Skin epidermis (tissue), 12 donors: ENCODE data around the gene FOXM1.

Experiments
- H3K27ac ChIP-seq, 21 experiments: fragments of 200-600 bp; sonication (generic) in 11 of 21; one replicate each; pipeline ENCODE4 v1.5.0; 2020; ENCODE audit warnings: mild to moderate bottlenecking in 3 of 21, inconsistent platforms in 2 of 21, moderate library complexity in 2 of 21
- H3K4me3 ChIP-seq, 7 experiments: fragments of 200-600 bp; sonication (generic) in 2 of 7; one replicate each; pipeline ENCODE4 v1.5.0; 2020; ENCODE audit warnings: inconsistent platforms in 2 of 7, mild to moderate bottlenecking in 2 of 7, moderate library complexity in 1 of 7

FOXM1 gene

GRCh38 chr12:2813214-2814185 lies 63.5 kb downstream of the FOXM1 start:
- Histone ChIP-seq H3K27ac (peak overlapping the region; percentile 32 to 99 (median 90)), H3K4me3 (peak overlapping the region; percentile 52 to 76 (median 62))

GRCh38 chr12:2812290-2813213 lies 64.4 kb downstream of the FOXM1 start, which contains the start of gene ITFG2:
TSS of gene ITFG2 (plus strand) at chr12:2812668. CDS start at chr12:2812761, 93 bp downstream.
- Histone ChIP-seq H3K4me3 (peak within 1 kb of the TSS; percentile 52 to 76 (median 62)), H3K27ac (peak within 1 kb of the TSS; percentile 32 to 99 (median 90))

- Histone ChIP-seq H3K27ac (peak overlapping the region in 18 of 21 experiments; percentile 54 to 99 (median 90)), H3K4me3 (peak overlapping the region; percentile 52 to 76 (median 62))
These were observed 65.2 kb downstream of the FOXM1 start for GRCh38 chr12:2811801-2812200.
